ENCODE measurements around the gene RSPO4. TPM values are rescaled to one million over a fixed set of nuclear protein-coding genes. Genes with fewer than 3 reads are reported as not detected.

The RSPO4 gene
- total RNA-seq, 1 donor from 2014 or later, result not detected

- peak; percentile 19 for DNase-seq (ENCODE audit: low spot score)
- Mint-ChIP-seq H3K36me3 (ENCODE audit: low read depth) (no peaks in the 10 kb centered on the region), H3K4me1 (ENCODE audit: low read depth) (peaks cover 3% of the 10 kb centered on the region), H3K4me3 (ENCODE audit: low read depth) (no peak overlapping the region), H3K9me3 (no peaks in the 10 kb centered on the region), H3K27me3 (ENCODE audit: low read depth) (peaks cover 1% of the 10 kb centered on the region), H3K27ac (no peak overlapping the region)
- intact Hi-C loops (cut with micrococcal nuclease), result loop anchor here (5.0 to 10.0 kb wide), 2 partner anchors 156 to 241 kb away; no protein-coding TSS in a partner anchor
These were observed 28.3 kb downstream of the RSPO4 start for GRCh38 chr20:973785-974194.

- Mint-ChIP-seq H3K4me1 (ENCODE audit: low read depth) (peaks cover 3% of the 10 kb centered on the region), H3K36me3 (ENCODE audit: low read depth) (no peaks in the 10 kb centered on the region), H3K4me3 (ENCODE audit: low read depth) (no peak overlapping the region), H3K27ac (no peak overlapping the region), H3K9me3 (no peaks in the 10 kb centered on the region), H3K27me3 (ENCODE audit: low read depth) (peaks cover 1% of the 10 kb centered on the region)
- DNase-seq (ENCODE audit: low spot score), result no peak
- intact Hi-C loops (cut with micrococcal nuclease), result loop anchor here (5.0 to 10.0 kb wide), 2 partner anchors 155 to 243 kb away; no protein-coding TSS in a partner anchor
These were observed 29.9 kb downstream of the RSPO4 start for GRCh38 chr20:972256-972655.

- no peaks in the 10 kb centered on the region for H3K27me3 Mint-ChIP-seq (ENCODE audit: low read depth)
- intact Hi-C loops (cut with micrococcal nuclease), result loop anchor here (5.0 to 10.0 kb wide), 2 partner anchors 154 to 243 kb away; no protein-coding TSS in a partner anchor
- no peak overlapping the region for H3K4me3 Mint-ChIP-seq (ENCODE audit: low read depth)
These were observed 30.8 kb downstream of the RSPO4 start for GRCh38 chr20:971346-971745.

GRCh38 chr20:969868-970267 lies 32.2 kb downstream of the RSPO4 start:
- no peaks in the 10 kb centered on the region for H3K9me3 Mint-ChIP-seq
- intact Hi-C loops (cut with micrococcal nuclease), result loop anchor here (5.0 to 10.0 kb wide), 2 partner anchors 153 to 245 kb away; no protein-coding TSS in a partner anchor
- H3K27me3 Mint-ChIP-seq (ENCODE audit: low read depth), result no peaks in the 10 kb centered on the region
- no peak overlapping the region for H3K4me3 Mint-ChIP-seq (ENCODE audit: low read depth)
- peaks cover 3% of the 10 kb centered on the region for H3K4me1 Mint-ChIP-seq (ENCODE audit: low read depth)
- no peaks in the 10 kb centered on the region for H3K36me3 Mint-ChIP-seq (ENCODE audit: low read depth)
- no peak for DNase-seq (ENCODE audit: low spot score)
- H3K27ac Mint-ChIP-seq, result no peak overlapping the region

More at GRCh38 chr20:971346-971745, 30.8 kb downstream of the RSPO4 start:
- Mint-ChIP-seq H3K36me3 (ENCODE audit: low read depth) (no peaks in the 10 kb centered on the region), H3K4me1 (ENCODE audit: low read depth) (peaks cover 3% of the 10 kb centered on the region), H3K27ac (no peak overlapping the region), H3K9me3 (no peaks in the 10 kb centered on the region)
- DNase-seq (ENCODE audit: low spot score), result no peak

- Mint-ChIP-seq H3K9me3 (no peaks in the 10 kb centered on the region), H3K36me3 (ENCODE audit: low read depth) (no peaks in the 10 kb centered on the region), H3K4me1 (ENCODE audit: low read depth) (no peaks in the 10 kb centered on the region), H3K27me3 (ENCODE audit: low read depth) (no peaks in the 10 kb centered on the region), H3K27ac (no peak overlapping the region), H3K4me3 (ENCODE audit: low read depth) (no peak overlapping the region)
- intact Hi-C loops (cut with micrococcal nuclease), result no loop called here
- no peak for DNase-seq (ENCODE audit: low spot score)
These were observed 34.0 kb downstream of the RSPO4 start for GRCh38 chr20:967796-968742.

- Mint-ChIP-seq H3K4me3 (ENCODE audit: low read depth) (no peak overlapping the region), H3K27ac (no peak overlapping the region), H3K4me1 (ENCODE audit: low read depth) (no peaks in the 10 kb centered on the region), H3K36me3 (ENCODE audit: low read depth) (no peaks in the 10 kb centered on the region), H3K9me3 (no peaks in the 10 kb centered on the region), H3K27me3 (ENCODE audit: low read depth) (no peaks in the 10 kb centered on the region)
- DNase-seq (ENCODE audit: low spot score), result no peak
- intact Hi-C loops (cut with micrococcal nuclease), result no loop called here
These were observed 36.2 kb downstream of the RSPO4 start for GRCh38 chr20:965956-966355.

- Mint-ChIP-seq H3K4me1 (ENCODE audit: low read depth) (no peaks in the 10 kb centered on the region), H3K27me3 (ENCODE audit: low read depth) (no peaks in the 10 kb centered on the region)
- intact Hi-C loops (cut with micrococcal nuclease), result no loop called here
These were observed 38.3 kb downstream of the RSPO4 start for GRCh38 chr20:963795-964194.

GRCh38 chr20:962683-963082 lies 39.4 kb downstream of the RSPO4 start:
- H3K9me3 Mint-ChIP-seq, result no peaks in the 10 kb centered on the region
- no peaks in the 10 kb centered on the region for H3K36me3 Mint-ChIP-seq (ENCODE audit: low read depth)
- H3K27me3 Mint-ChIP-seq (ENCODE audit: low read depth), result no peaks in the 10 kb centered on the region
- H3K4me1 Mint-ChIP-seq (ENCODE audit: low read depth), result no peaks in the 10 kb centered on the region
- DNase-seq (ENCODE audit: low spot score), result no peak
- intact Hi-C loops (cut with micrococcal nuclease), result no loop called here
- no peak overlapping the region for H3K4me3 Mint-ChIP-seq (ENCODE audit: low read depth)
- H3K27ac Mint-ChIP-seq, result no peak overlapping the region

More at GRCh38 chr20:963795-964194, 38.3 kb downstream of the RSPO4 start:
- H3K4me3 Mint-ChIP-seq (ENCODE audit: low read depth), result no peak overlapping the region
- no peak for DNase-seq (ENCODE audit: low spot score)
- H3K27ac Mint-ChIP-seq, result no peak overlapping the region
- no peaks in the 10 kb centered on the region for H3K36me3 Mint-ChIP-seq (ENCODE audit: low read depth)
- no peaks in the 10 kb centered on the region for H3K9me3 Mint-ChIP-seq

GRCh38 chr20:962223-962622 lies 39.9 kb downstream of the RSPO4 start:
- H3K27me3 Mint-ChIP-seq (ENCODE audit: low read depth), result no peaks in the 10 kb centered on the region
- no peak overlapping the region for H3K4me3 Mint-ChIP-seq (ENCODE audit: low read depth)
- H3K9me3 Mint-ChIP-seq, result no peaks in the 10 kb centered on the region
- H3K36me3 Mint-ChIP-seq (ENCODE audit: low read depth), result no peaks in the 10 kb centered on the region
- intact Hi-C loops (cut with micrococcal nuclease), result no loop called here
- H3K4me1 Mint-ChIP-seq (ENCODE audit: low read depth), result no peaks in the 10 kb centered on the region
- H3K27ac Mint-ChIP-seq, result no peak overlapping the region
- no peak for DNase-seq (ENCODE audit: low spot score)

- H3K4me1 Mint-ChIP-seq (ENCODE audit: low read depth), result no peaks in the 10 kb centered on the region
- intact Hi-C loops (cut with micrococcal nuclease), result no loop called here
These were observed 40.3 kb downstream of the RSPO4 start for GRCh38 chr20:961768-962167.

GRCh38 chr20:959996-960615 lies 42.0 kb downstream of the RSPO4 start:
- Mint-ChIP-seq H3K9me3 (no peaks in the 10 kb centered on the region), H3K36me3 (ENCODE audit: low read depth) (no peaks in the 10 kb centered on the region), H3K4me1 (ENCODE audit: low read depth) (no peaks in the 10 kb centered on the region), H3K4me3 (ENCODE audit: low read depth) (no peak overlapping the region), H3K27ac (no peak overlapping the region), H3K27me3 (ENCODE audit: low read depth) (peaks cover 6% of the 10 kb centered on the region)
- intact Hi-C loops (cut with micrococcal nuclease), result no loop called here
- DNase-seq (ENCODE audit: low spot score), result no peak

More at GRCh38 chr20:961768-962167, 40.3 kb downstream of the RSPO4 start:
- DNase-seq (ENCODE audit: low spot score), result no peak
- Mint-ChIP-seq H3K4me3 (ENCODE audit: low read depth) (no peak overlapping the region), H3K9me3 (no peaks in the 10 kb centered on the region), H3K36me3 (ENCODE audit: low read depth) (no peaks in the 10 kb centered on the region), H3K27ac (no peak overlapping the region), H3K27me3 (ENCODE audit: low read depth) (no peaks in the 10 kb centered on the region)

- no peak overlapping the region for H3K4me3 Mint-ChIP-seq (ENCODE audit: low read depth)
- H3K27me3 Mint-ChIP-seq (ENCODE audit: low read depth), result peaks cover 6% of the 10 kb centered on the region
- H3K9me3 Mint-ChIP-seq, result no peaks in the 10 kb centered on the region
- intact Hi-C loops (cut with micrococcal nuclease), result no loop called here
- H3K27ac Mint-ChIP-seq, result no peak overlapping the region
- no peaks in the 10 kb centered on the region for H3K4me1 Mint-ChIP-seq (ENCODE audit: low read depth)
- no peak for DNase-seq (ENCODE audit: low spot score)
- H3K36me3 Mint-ChIP-seq (ENCODE audit: low read depth), result no peaks in the 10 kb centered on the region
These were observed 42.9 kb downstream of the RSPO4 start for GRCh38 chr20:958936-959815.
